H1 (cell line): ENCODE measurements around the gene SOCS3. TPM values are rescaled to one million over a fixed set of nuclear protein-coding genes. Genes with fewer than 3 reads are reported as not detected.

Source experiments
- CBX8 ChIP-seq: fragments of 300-800, 300-1000 bp; sonication (generic); IDR thresholded peaks from 2 replicates; pipeline ENCODE4 v1.7.1; 2016; ENCODE audit warnings: low read depth, low read length, borderline replicate concordance
- EP300 ChIP-seq, 2 experiments: IDR thresholded peaks; 1 replicate in 1 of 2; 2 replicates in 1 of 2; pipeline ENCODE4 v1.6.1; 2011 to 2012; ENCODE audit warnings: low read depth in 2 of 2, low read length in 2 of 2, mild to moderate bottlenecking in 2 of 2, borderline replicate concordance in 1 of 2, inconsistent platforms in 1 of 2, moderate library complexity in 1 of 2
- POLR2AphosphoS5 ChIP-seq: IDR thresholded peaks from 2 replicates; pipeline ENCODE4 v1.6.1; 2011; ENCODE audit warnings: low read depth, low read length
- RAD21 ChIP-seq, 2 experiments: IDR thresholded peaks in 1 of 2; conservative IDR thresholded peaks in 1 of 2; 2 replicates each; pipeline ENCODE4 v1.6.1; 2011; ENCODE audit warnings: low read depth in 2 of 2, low read length in 2 of 2, improper control_type of control experiment in 1 of 2, inconsistent platforms in 1 of 2, mild to moderate bottlenecking in 1 of 2, moderate library complexity in 1 of 2
- SIRT6 ChIP-seq: IDR thresholded peaks from one replicate; pipeline ENCODE4 v1.7.1; 2012; ENCODE audit warnings: low read length, inconsistent platforms
- SIX5 ChIP-seq: IDR thresholded peaks from 2 replicates; pipeline ENCODE4 v1.6.1; 2011; ENCODE audit warnings: mild to moderate bottlenecking, low read depth, low read length
- TAF7 ChIP-seq: optimal IDR thresholded peaks from 2 replicates; pipeline ENCODE3; 2011; ENCODE audit warnings: low read depth, mild to moderate bottlenecking, inconsistent platforms, low read length, moderate library complexity, borderline replicate concordance
- polyA plus RNA-seq, 7 experiments: library from polyadenylated mRNA; depleted of rRNA in 3 of 7; stranded (reverse) in 5 of 7; unstranded in 2 of 7; fragments of >200 nt in 5 of 7; fragments of 200-250 nt in 2 of 7; gene quantifications; 1 replicate in 5 of 7; 2 replicates in 1 of 7; 4 replicates in 1 of 7; pipeline versions ENCODE4 v1.2.1 to v1.2.3, GENCODE V29; 2011 to 2013; ENCODE audit warnings: missing spikeins in 2 of 7, mixed read lengths in 2 of 7
- total RNA-seq: library from RNA; stranded (reverse); fragmentation: NEBNext Ultra II Directional; extraction: Animal tissue kit (Norgen Biotek cat#: 25700); gene quantifications from 2 replicates; pipeline ENCODE4 v1.2.1, GENCODE V29; 2021

Gene SOCS3
- total and polyA plus RNA-seq, 2 of the 8 experiments (the other 6 are each of a cell fraction or from before 2014, with no cell fraction given) = 10.1 to 47.9 TPM

DNA sequence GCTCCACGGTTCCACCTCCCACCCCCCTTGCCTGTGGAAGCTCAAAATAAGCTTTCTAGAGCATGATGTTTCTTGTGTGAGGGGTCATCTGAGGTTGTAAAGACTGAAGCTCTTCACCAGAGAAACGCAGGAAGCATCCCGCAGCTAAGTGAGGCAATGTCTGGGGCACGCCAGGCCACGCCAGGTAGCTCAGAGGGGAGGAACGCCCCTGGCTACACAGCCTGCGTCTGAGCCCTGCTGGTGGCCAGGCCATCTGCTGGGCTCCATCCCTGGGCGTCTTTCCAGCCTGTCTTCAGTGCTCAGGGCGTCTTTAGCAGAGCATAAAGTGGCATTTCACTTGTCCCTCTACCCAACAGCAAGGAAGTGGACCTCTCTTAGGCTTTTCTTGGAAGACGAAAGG lies 15.2 kb downstream of the SOCS3 start (continued):
- no peak for TF ChIP-seq RAD21 (IDR thresholded peaks at IDR 0.05 in 1 of 2, conservative IDR thresholded peaks at IDR 0.05 in 1 of 2; ENCODE audit: low read depth in 2 of 2, low read length in 2 of 2)
- no peak for TF ChIP-seq EP300 (IDR thresholded peaks at IDR 0.05; ENCODE audit: borderline replicate concordance in 1 of 2, low read depth in 2 of 2, low read length in 2 of 2)
- no peak for TF ChIP-seq SIRT6
- TF ChIP-seq SIX5 = no peak
- no peak for TF ChIP-seq CBX8
- no peak for TF ChIP-seq TAF7
- TF ChIP-seq POLR2AphosphoS5 = no peak
